Uterus (tissue), 2 donors: ENCODE results near the gene VIT.

Experiments
- POLR2A ChIP-seq, 2 donors: fragments of 450-650 bp; IDR thresholded peaks; one replicate each; pipeline ENCODE4 v1.6.1; 2016; ENCODE audit warnings: antibody characterized with exemption in 2 of 2, mild to moderate bottlenecking in 1 of 2, moderate library complexity in 1 of 2
- TF ChIP-seq, protein P1 (sequence below), 4 experiments: fragments of 200-600 bp in 2 of 4; fragments of 450-650 bp in 2 of 4; sonication (generic) in 2 of 4; IDR thresholded peaks; one replicate each; pipeline ENCODE4 v1.5.1; 2016 to 2019; ENCODE audit warnings: antibody characterized with exemption in 4 of 4, mild to moderate bottlenecking in 2 of 4, moderate library complexity in 1 of 4

DNA sequence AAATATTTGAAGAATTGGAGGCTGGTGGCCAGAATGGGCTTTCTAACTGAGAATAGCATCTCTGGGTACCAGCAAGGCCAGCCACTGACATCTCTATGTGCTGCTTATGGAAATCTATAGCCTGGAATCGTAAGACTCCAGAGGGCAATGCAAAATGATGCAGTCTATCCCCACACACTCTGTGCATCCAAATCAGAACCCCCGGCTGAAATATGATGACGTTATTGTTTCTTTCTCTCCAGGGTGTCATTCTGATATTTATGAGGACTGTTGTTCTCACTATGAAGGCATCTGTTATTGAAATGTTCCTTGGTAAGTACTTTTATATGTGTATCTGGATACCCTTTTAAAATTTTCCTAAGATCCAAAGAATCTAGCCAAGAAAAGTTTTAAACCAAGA is 19.6 kb downstream of the VIT start:
- TF ChIP-seq, protein P1, sequence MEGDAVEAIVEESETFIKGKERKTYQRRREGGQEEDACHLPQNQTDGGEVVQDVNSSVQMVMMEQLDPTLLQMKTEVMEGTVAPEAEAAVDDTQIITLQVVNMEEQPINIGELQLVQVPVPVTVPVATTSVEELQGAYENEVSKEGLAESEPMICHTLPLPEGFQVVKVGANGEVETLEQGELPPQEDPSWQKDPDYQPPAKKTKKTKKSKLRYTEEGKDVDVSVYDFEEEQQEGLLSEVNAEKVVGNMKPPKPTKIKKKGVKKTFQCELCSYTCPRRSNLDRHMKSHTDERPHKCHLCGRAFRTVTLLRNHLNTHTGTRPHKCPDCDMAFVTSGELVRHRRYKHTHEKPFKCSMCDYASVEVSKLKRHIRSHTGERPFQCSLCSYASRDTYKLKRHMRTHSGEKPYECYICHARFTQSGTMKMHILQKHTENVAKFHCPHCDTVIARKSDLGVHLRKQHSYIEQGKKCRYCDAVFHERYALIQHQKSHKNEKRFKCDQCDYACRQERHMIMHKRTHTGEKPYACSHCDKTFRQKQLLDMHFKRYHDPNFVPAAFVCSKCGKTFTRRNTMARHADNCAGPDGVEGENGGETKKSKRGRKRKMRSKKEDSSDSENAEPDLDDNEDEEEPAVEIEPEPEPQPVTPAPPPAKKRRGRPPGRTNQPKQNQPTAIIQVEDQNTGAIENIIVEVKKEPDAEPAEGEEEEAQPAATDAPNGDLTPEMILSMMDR (IDR thresholded peaks at IDR 0.05): no peak
- no peak for TF ChIP-seq POLR2A (IDR thresholded peaks at IDR 0.05)
